ENCODE data around the gene SDSL.

SDSL gene

GRCh38 chr12:113390064-113391043 is 31.8 kb upstream of the SDSL start:
- in situ Hi-C loops (cut with MboI; ENCODE audit: low pct_unique_long_range_greater_than_20kb, low sequenced_read_pairs, unreplicated experiment), result no loop called here
- no peak for TF ChIP-seq CTCF (IDR thresholded peaks at IDR 0.05; ENCODE audit: extremely low read depth, insufficient read depth, missing control alignments)
- DNase-seq (ENCODE audit: low spot score), result no peak

GRCh38 chr12:113391145-113391544 is 31.0 kb upstream of the SDSL start:
- in situ Hi-C loops (cut with MboI; ENCODE audit: low pct_unique_long_range_greater_than_20kb, low sequenced_read_pairs, unreplicated experiment), result no loop called here
- DNase-seq (ENCODE audit: low spot score), result no peak
- TF ChIP-seq CTCF (IDR thresholded peaks at IDR 0.05; ENCODE audit: extremely low read depth, insufficient read depth, missing control alignments), result no peak

- no peak for TF ChIP-seq CTCF (IDR thresholded peaks at IDR 0.05; ENCODE audit: extremely low read depth, insufficient read depth, missing control alignments)
- in situ Hi-C loops (cut with MboI; ENCODE audit: low pct_unique_long_range_greater_than_20kb, low sequenced_read_pairs, unreplicated experiment), result no loop called here
- DNase-seq (ENCODE audit: low spot score), result no peak
Measured at GRCh38 chr12:113391650-113392337, 30.4 kb upstream of the SDSL start.

- in situ Hi-C loops (cut with MboI; ENCODE audit: low pct_unique_long_range_greater_than_20kb, low sequenced_read_pairs, unreplicated experiment), result no loop called here
- TF ChIP-seq CTCF (IDR thresholded peaks at IDR 0.05; ENCODE audit: extremely low read depth, insufficient read depth, missing control alignments), result no peak
- DNase-seq (ENCODE audit: low spot score), result no peak
Measured at GRCh38 chr12:113392520-113392919, 29.7 kb upstream of the SDSL start.

GRCh38 chr12:113392988-113393579 is 29.1 kb upstream of the SDSL start:
- DNase-seq (ENCODE audit: low spot score), result peak; percentile 71
- no peak for TF ChIP-seq CTCF (IDR thresholded peaks at IDR 0.05; ENCODE audit: extremely low read depth, insufficient read depth, missing control alignments)
- in situ Hi-C loops (cut with MboI; ENCODE audit: low pct_unique_long_range_greater_than_20kb, low sequenced_read_pairs, unreplicated experiment), result no loop called here

- DNase-seq (ENCODE audit: low spot score), result no peak
- in situ Hi-C loops (cut with MboI; ENCODE audit: low pct_unique_long_range_greater_than_20kb, low sequenced_read_pairs, unreplicated experiment), result no loop called here
- TF ChIP-seq CTCF (IDR thresholded peaks at IDR 0.05; ENCODE audit: extremely low read depth, insufficient read depth, missing control alignments), result no peak
Measured at GRCh38 chr12:113393749-113394148, 28.4 kb upstream of the SDSL start.

Measured in GM13977 (cell line).